IMR-90 (cell line): Measurements from ENCODE around the gene DUSP6. TPM values are rescaled to one million over a fixed set of nuclear protein-coding genes. Genes with fewer than 3 reads are reported as not detected.

Experiments used
- ATAC-seq: fragments of 200-7000 bp; cut with Tn5 transposase; 2 replicates; pipeline ENCODE4 v1.9.1; 2020; ENCODE audit warnings: low read depth, mild to moderate bottlenecking, moderate library complexity
- BruUV-seq: library from RNA; stranded (reverse); fragments of 400-500 nt; replicated peaks from 2 replicates; lab custom pipeline; 2021; lab: Mats Ljungman, UMichigan
- CTCF ChIA-PET: fragments of 300-600 bp; formaldehyde crosslinking; extraction: SDS; loops from one replicate; lab custom pipeline; 2021; ENCODE audit warnings: antibody characterized with exemption; lab: Yijun Ruan, JAX
- POLR2A ChIA-PET: fragments of 300-600 bp; sonication (Branson Sonifier 250); formaldehyde crosslinking; loops from one replicate; lab custom pipeline; 2022; ENCODE audit warnings: antibody characterized with exemption; ENCODE audit not compliant: unreplicated experiment; lab: Charles Lee
- DNase-seq: peaks from one replicate; pipeline ENCODE4 v3.0.0; 2013
- H2AFZ ChIP-seq: replicated peaks from 2 replicates; pipeline ENCODE3; 2013; ENCODE audit warnings: low read length, mild to moderate bottlenecking; ENCODE audit not compliant: poor library complexity
- H2AK5ac ChIP-seq: 2 replicates; pipeline ENCODE4 v1.6.1; 2013; ENCODE audit warnings: low read depth, low read length, inconsistent platforms
- H2AK9ac ChIP-seq: replicated peaks from 2 replicates; pipeline ENCODE3; 2013; ENCODE audit warnings: mild to moderate bottlenecking, low read depth, low read length, moderate library complexity; ENCODE audit not compliant: poor library complexity
- H2BK120ac ChIP-seq: 2 replicates; pipeline ENCODE4 v1.6.1; 2013; ENCODE audit warnings: low read depth, low read length, inconsistent platforms
- H2BK15ac ChIP-seq: 3 replicates; pipeline ENCODE4 v1.6.1; 2013; ENCODE audit warnings: low read depth, low read length, inconsistent platforms
- H2BK20ac ChIP-seq: 2 replicates; pipeline ENCODE4 v1.6.1; 2013; ENCODE audit warnings: low read depth, mild to moderate bottlenecking, inconsistent platforms, low read length, moderate library complexity
- H2BK5ac ChIP-seq: 2 replicates; pipeline ENCODE4 v1.6.1; 2013; ENCODE audit warnings: mild to moderate bottlenecking, low read depth, low read length, inconsistent platforms; ENCODE audit not compliant: poor library complexity, severe bottlenecking
- H3K14ac ChIP-seq: replicated peaks from 2 replicates; pipeline ENCODE4 v1.6.1; 2013; ENCODE audit warnings: low read depth, low read length, inconsistent platforms
- H3K18ac ChIP-seq: 2 replicates; pipeline ENCODE4 v1.6.1; 2013; ENCODE audit warnings: low read depth, low read length, control low read depth
- H3K23ac ChIP-seq: 2 replicates; pipeline ENCODE4 v1.6.1; 2013; ENCODE audit warnings: low read depth, low read length, inconsistent platforms
- H3K27ac ChIP-seq: 2 replicates; pipeline ENCODE4 v1.5.1; 2013; ENCODE audit warnings: mild to moderate bottlenecking, control low read depth, low read length; ENCODE audit not compliant: insufficient read depth
- H3K27me3 ChIP-seq: 2 replicates; pipeline ENCODE4 v1.6.1; 2013; ENCODE audit warnings: low read length; ENCODE audit not compliant: control insufficient read depth, insufficient read depth
- H3K36me3 ChIP-seq: 2 replicates; pipeline ENCODE4 v1.6.1; 2013; ENCODE audit warnings: low read length, mixed read lengths; ENCODE audit not compliant: control insufficient read depth, insufficient read depth
- H3K4ac ChIP-seq: 2 replicates; pipeline ENCODE4 v1.6.1; 2013; ENCODE audit warnings: low read depth, low read length, inconsistent platforms
- H3K4me1 ChIP-seq: 2 replicates; pipeline ENCODE4 v1.6.1; 2013; ENCODE audit warnings: low read length, mixed read lengths; ENCODE audit not compliant: control insufficient read depth, insufficient read depth
- H3K4me2 ChIP-seq: 2 replicates; pipeline ENCODE4 v1.6.1; 2013; ENCODE audit warnings: low read depth, mild to moderate bottlenecking, control low read depth, low read length, moderate library complexity
- H3K4me3 ChIP-seq: 2 replicates; pipeline ENCODE4 v1.5.1; 2013; ENCODE audit warnings: low read depth, mild to moderate bottlenecking, control low read depth, low read length, moderate library complexity; ENCODE audit not compliant: insufficient read depth
- H3K56ac ChIP-seq: 2 replicates; pipeline ENCODE4 v1.6.1; 2013; ENCODE audit warnings: low read length, inconsistent platforms; ENCODE audit not compliant: insufficient read depth; ENCODE audit errors: extremely low read depth
- H3K79me1 ChIP-seq, 2 experiments: 2 replicates each; pipeline ENCODE4 v1.6.1; 2013; ENCODE audit warnings: low read length in 2 of 2, inconsistent platforms in 1 of 2, low read depth in 1 of 2
- H3K9ac ChIP-seq: 2 replicates; pipeline ENCODE4 v1.6.1; 2013; ENCODE audit warnings: low read depth, low read length, control low read depth
- H3K9me1 ChIP-seq: 2 replicates; pipeline ENCODE4 v1.6.1; 2013; ENCODE audit warnings: low read length, inconsistent platforms; ENCODE audit not compliant: insufficient read depth
- H3K9me3 ChIP-seq: 2 replicates; pipeline ENCODE4 v1.6.1; 2013; ENCODE audit warnings: low read length; ENCODE audit not compliant: control insufficient read depth, insufficient read depth
- H4K20me1 ChIP-seq: 2 replicates; pipeline ENCODE4 v1.6.1; 2013; ENCODE audit warnings: low read length, inconsistent platforms; ENCODE audit not compliant: insufficient read depth
- H4K5ac ChIP-seq: 2 replicates; pipeline ENCODE4 v1.6.1; 2013; ENCODE audit warnings: mild to moderate bottlenecking, low read depth, low read length, control low read depth
- H4K8ac ChIP-seq, 2 experiments: 2 replicates each; pipeline ENCODE4 v1.6.1; 2013; ENCODE audit warnings: low read depth in 2 of 2, low read length in 2 of 2, control low read depth in 1 of 2, inconsistent platforms in 1 of 2
- H4K91ac ChIP-seq: 2 replicates; pipeline ENCODE4 v1.6.1; 2013; ENCODE audit warnings: low read depth, low read length, inconsistent platforms; ENCODE audit not compliant: insufficient read depth
- MAFK ChIP-seq: IDR thresholded peaks from 2 replicates; pipeline ENCODE4 v1.6.1; 2012; ENCODE audit warnings: low read depth, low read length, improper control_type of control experiment
- MXI1 ChIP-seq: IDR thresholded peaks from 2 replicates; pipeline ENCODE4 v1.6.1; 2012; ENCODE audit warnings: low read depth, mild to moderate bottlenecking, low read length, moderate library complexity, borderline replicate concordance
- RAD21 ChIP-seq: IDR thresholded peaks from 2 replicates; pipeline ENCODE4 v1.6.1; 2012; ENCODE audit warnings: low read length, improper control_type of control experiment
- RFX5 ChIP-seq: IDR thresholded peaks from 2 replicates; pipeline ENCODE4 v1.8.0; 2012; ENCODE audit warnings: low read depth, mild to moderate bottlenecking, low read length, moderate library complexity
- WGBS, 2 experiments: methylation state at CpG; one replicate each; pipeline versions ENCODE4 v1.1.5 to v1.1.7; 2013; ENCODE audit warnings: missing lambda C conversion rate in 2 of 2; ENCODE audit not compliant: insufficient read length in 1 of 2; ENCODE audit errors: extremely low coverage in 2 of 2; 5-methylcytosine and 5-hydroxymethylcytosine counted together
- dilution Hi-C: fragments of 300-500 bp; cut with HindIII; formaldehyde crosslinking; loops from one replicate; pipeline ENCODE4 v1.14.3; 2018; ENCODE audit warnings: low sequenced_read_pairs; ENCODE audit not compliant: unreplicated experiment
- in situ Hi-C: fragments of 300-500 bp; cut with MboI; formaldehyde crosslinking; loops from 3 replicates; pipeline ENCODE4 v1.14.3; 2019; ENCODE audit warnings: low sequenced_read_pairs, inconsistent platforms, mixed read lengths
- intact Hi-C: fragments of 100-400 bp; cut with micrococcal nuclease; formaldehyde crosslinking; loops from 2 replicates; pipeline ENCODE4 v1.10.0; 2022
- polyA plus RNA-seq, 3 experiments: library from polyadenylated mRNA; depleted of rRNA; stranded (reverse); fragments of >200 nt; gene quantifications; 2 replicates each; pipeline ENCODE4 v1.2.3, GENCODE V29; 2012; ENCODE audit warnings: low replicate concordance in 1 of 3
- total RNA-seq: library from RNA; depleted of rRNA; stranded (reverse); fragments of >200 nt; gene quantifications from 2 replicates; pipeline ENCODE4 v1.2.3, GENCODE V29; 2012
- TF ChIP-seq, protein P1 (sequence below): fragments of 150-350 bp; IDR thresholded peaks from 2 replicates; pipeline ENCODE4 v1.6.1; 2016; ENCODE audit warnings: low read depth, mild to moderate bottlenecking, low read length, moderate library complexity, borderline replicate concordance
- TF ChIP-seq, protein P2 (sequence below): fragments of 150-350 bp; IDR thresholded peaks from 2 replicates; pipeline ENCODE4 v1.6.1; 2017; ENCODE audit warnings: mild to moderate bottlenecking, antibody characterized with exemption, low read length, low read depth

DUSP6 gene
- total and polyA plus RNA-seq, 2 of the 4 experiments (the other 2 are of a cell fraction): 38.5 to 70.1 TPM

DNA sequence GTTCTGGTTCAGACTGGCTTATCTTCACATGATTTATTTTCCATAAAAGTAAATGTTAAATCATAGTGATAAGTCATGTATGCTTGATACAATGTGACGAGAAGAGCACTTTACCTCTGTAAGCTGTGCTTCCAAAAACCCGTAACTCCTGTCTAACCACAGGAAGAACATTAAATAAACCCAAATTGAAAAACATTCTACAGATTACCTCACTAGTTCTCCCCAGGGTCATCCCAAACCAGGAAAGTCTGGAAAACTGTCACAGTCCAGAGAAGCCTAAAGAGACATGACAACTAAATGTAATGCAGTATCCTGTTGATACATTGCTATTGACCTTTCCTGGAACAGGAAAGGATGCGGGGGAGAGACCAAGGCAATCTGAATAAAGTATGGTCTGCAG is 32.5 kb upstream of the DUSP6 start:
- Histone ChIP-seq H3K4ac (peak overlapping the region; percentile 46; the same call in 1 of the 2 replicates), H3K4me3 (no peak overlapping the region), H4K5ac (no peak overlapping the region; the same call in 1 of the 2 replicates), H3K79me1 (peaks cover 0 to 3% of the 10 kb centered on the region in 2 experiments; a peak in 1 of 4 replicates), H2AFZ (no peak overlapping the region), H3K23ac (peak overlapping the region; percentile 20; the same call in 1 of the 2 replicates), H3K36me3 (no peaks in the 10 kb centered on the region), H2BK20ac (peak overlapping the region; percentile 64), H3K9ac (peak overlapping the region; percentile 10; the same call in 1 of the 2 replicates), H2BK15ac (peak overlapping the region; percentile 54; the same call in 2 of the 3 replicates), H3K27ac (peak overlapping the region; percentile 67; the same call in 1 of the 2 replicates), H4K20me1 (no peaks in the 10 kb centered on the region), H3K18ac (peak overlapping the region; percentile 30), H3K56ac (peak overlapping the region; percentile 37; the same call in 1 of the 2 replicates), H3K4me1 (peaks cover 12% of the 10 kb centered on the region), H2BK120ac (peak overlapping the region; percentile 75), H3K9me1 (peaks cover 6% of the 10 kb centered on the region), H2AK9ac (no peak overlapping the region), H3K4me2 (peak overlapping the region; percentile 10; the same call in 1 of the 2 replicates), H3K14ac (peak overlapping the region; percentile 57; the same call in 1 of the 2 replicates), H3K27me3 (no peaks in the 10 kb centered on the region), H2BK5ac (peak overlapping the region; percentile 82), H2AK5ac (peak overlapping the region; percentile 10; the same call in 1 of the 2 replicates), H4K8ac (peak overlapping the region; percentile 19 to 53; a peak in 3 of 4 replicates), H4K91ac (peak overlapping the region; percentile 30), H3K9me3 (no peaks in the 10 kb centered on the region)
- intact Hi-C loops: loop anchor here (2.0 kb wide), 1 partner anchor 68 kb away; no protein-coding TSS in a partner anchor
- ATAC-seq (peak; percentile 16), DNase-seq (no peak)
- dilution Hi-C loops: no loop called here
- ChIA-PET POLR2A (interaction anchor here (2.0 kb wide), 1 partner anchor 67 kb away, joined by 8 read pairs; no protein-coding TSS in a partner anchor), CTCF (interaction anchor here (2.0 kb wide), 1 partner anchor 9 kb away, joined by 5 read pairs; no protein-coding TSS in a partner anchor)
- TF ChIP-seq, protein P1, sequence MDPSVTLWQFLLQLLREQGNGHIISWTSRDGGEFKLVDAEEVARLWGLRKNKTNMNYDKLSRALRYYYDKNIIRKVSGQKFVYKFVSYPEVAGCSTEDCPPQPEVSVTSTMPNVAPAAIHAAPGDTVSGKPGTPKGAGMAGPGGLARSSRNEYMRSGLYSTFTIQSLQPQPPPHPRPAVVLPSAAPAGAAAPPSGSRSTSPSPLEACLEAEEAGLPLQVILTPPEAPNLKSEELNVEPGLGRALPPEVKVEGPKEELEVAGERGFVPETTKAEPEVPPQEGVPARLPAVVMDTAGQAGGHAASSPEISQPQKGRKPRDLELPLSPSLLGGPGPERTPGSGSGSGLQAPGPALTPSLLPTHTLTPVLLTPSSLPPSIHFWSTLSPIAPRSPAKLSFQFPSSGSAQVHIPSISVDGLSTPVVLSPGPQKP: no peak
- TF ChIP-seq, protein P2, sequence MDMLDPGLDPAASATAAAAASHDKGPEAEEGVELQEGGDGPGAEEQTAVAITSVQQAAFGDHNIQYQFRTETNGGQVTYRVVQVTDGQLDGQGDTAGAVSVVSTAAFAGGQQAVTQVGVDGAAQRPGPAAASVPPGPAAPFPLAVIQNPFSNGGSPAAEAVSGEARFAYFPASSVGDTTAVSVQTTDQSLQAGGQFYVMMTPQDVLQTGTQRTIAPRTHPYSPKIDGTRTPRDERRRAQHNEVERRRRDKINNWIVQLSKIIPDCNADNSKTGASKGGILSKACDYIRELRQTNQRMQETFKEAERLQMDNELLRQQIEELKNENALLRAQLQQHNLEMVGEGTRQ: no peak
- TF ChIP-seq MXI1 (no peak), RFX5 (no peak), RAD21 (no peak), MAFK (no peak)
- in situ Hi-C loops: no loop called here
- BruUV-seq: no TSS peak
- no CpG with 5 or more reads among the region's 3 CpGs for WGBS, 2 experiments
